Activated naive CD4-positive, alpha-beta T cell treated with anti-CD3 and anti-CD28 coated beads, Interleukin-2, amount 50 U/mL, for 24 hours (primary cell): ENCODE results near the gene METTL2A.
"Not testable (repeated sequence)": the region's sequence is repeated elsewhere in the genome, so short reads cannot be mapped to it uniquely, and the experiment has no call there.

Experiments used
- H3K27ac Mint-ChIP-seq: one replicate; pipeline ENCODE4 v1.8.0; 2021; ENCODE audit warnings: mild to moderate bottlenecking, mixed read lengths
- H3K27me3 Mint-ChIP-seq: one replicate; pipeline ENCODE4 v1.8.0; 2021; ENCODE audit warnings: mixed read lengths
- H3K36me3 Mint-ChIP-seq: one replicate; pipeline ENCODE4 v1.8.0; 2021; ENCODE audit warnings: mixed read lengths
- H3K4me1 Mint-ChIP-seq: one replicate; pipeline ENCODE4 v1.8.0; 2021; ENCODE audit warnings: mixed read lengths
- H3K4me3 Mint-ChIP-seq: one replicate; pipeline ENCODE4 v1.8.0; 2021; ENCODE audit warnings: mild to moderate bottlenecking, mixed read lengths
- H3K9me3 Mint-ChIP-seq: one replicate; pipeline ENCODE4 v1.8.0; 2021; ENCODE audit warnings: mixed read lengths

METTL2A gene

DNA sequence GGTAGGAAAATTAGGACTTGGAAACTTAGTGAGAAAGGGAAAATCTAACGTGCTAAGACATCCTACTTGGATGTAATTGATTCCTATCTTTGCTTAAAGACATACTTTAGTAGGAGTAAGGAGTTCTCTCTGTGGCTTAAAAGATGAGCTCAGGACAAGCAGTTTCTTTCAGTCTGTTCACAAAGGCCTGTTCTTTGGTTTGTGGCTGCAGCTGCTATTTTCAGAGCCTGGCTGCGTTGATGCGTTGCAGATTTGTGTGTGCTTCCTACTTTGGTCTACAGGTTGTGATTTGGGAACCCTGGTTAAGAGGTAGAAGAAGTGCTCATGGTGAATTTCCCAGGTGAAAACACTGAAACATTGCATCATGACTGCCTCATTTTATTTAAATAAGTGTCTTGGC, 30.4 kb downstream of the METTL2A start:
- not testable (repeated sequence) for H3K9me3 Mint-ChIP-seq, H3K4me3 Mint-ChIP-seq, H3K27ac Mint-ChIP-seq, H3K4me1 Mint-ChIP-seq, H3K27me3 Mint-ChIP-seq, H3K36me3 Mint-ChIP-seq

DNA sequence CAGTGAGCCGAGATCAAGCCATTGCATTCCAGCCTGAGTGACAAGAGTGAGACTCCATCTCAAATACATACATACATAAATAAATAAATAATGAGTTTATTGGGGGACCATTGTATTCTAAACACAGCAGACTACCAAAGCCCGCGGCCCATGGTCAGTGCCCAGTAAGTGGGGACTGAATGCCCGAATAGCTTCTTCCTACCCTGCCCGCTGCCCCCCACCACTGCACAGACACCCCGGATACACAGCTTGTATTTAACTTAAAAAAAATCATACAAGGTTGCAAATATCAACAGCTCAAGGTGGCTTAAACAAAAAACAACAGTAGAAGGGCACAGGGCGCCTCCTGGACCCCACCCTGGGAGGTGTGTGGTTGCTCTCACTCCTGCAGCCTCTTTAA, 32.3 kb downstream of the METTL2A start:
- Mint-ChIP-seq H3K27ac (no peak overlapping the region), H3K4me1 (peaks cover 9% of the 10 kb centered on the region), H3K9me3 (no peaks in the 10 kb centered on the region), H3K36me3 (peaks cover 5% of the 10 kb centered on the region), H3K27me3 (no peaks in the 10 kb centered on the region), H3K4me3 (no peak overlapping the region)

DNA sequence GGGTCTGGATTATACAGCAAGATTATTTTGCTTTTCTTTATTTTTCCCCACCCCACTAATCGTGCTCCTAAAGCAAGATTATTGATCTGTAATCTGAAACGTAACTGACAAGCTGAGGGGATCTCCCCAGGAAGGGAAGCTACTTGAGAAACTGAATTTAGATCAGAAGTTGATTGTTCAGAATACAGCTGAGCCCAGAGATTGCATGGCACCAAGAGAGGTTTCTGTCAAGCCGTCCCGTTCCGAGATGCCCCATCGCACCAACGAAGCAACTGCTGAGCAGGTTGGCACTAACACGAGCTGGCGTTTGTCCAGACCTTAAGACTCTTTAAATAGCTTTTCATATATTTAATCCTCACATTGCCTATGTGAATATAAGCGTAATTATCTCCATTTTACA, 34.8 kb downstream of the METTL2A start:
- not testable (repeated sequence) for H3K27ac Mint-ChIP-seq, H3K36me3 Mint-ChIP-seq, H3K27me3 Mint-ChIP-seq, H3K4me1 Mint-ChIP-seq, H3K9me3 Mint-ChIP-seq, H3K4me3 Mint-ChIP-seq

DNA sequence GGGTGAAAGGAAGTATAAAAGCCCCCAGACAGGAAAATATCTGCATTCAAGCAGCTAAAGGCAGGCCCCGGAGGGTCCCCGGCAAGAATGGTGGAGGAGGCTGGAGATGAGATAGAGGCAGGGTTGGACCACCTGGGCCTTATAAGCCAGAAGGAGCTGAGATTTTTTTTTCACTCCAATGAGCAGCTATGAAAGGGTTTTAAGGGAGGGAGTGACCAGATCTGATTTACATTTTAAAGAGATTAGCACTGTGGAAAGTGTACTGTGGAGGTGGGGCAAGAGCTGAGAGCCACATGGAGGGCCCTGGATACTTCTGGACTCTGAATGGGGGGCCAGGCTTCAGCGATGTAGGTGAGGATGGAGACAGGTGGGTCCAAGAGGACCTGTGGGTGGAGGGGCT, 40.7 kb downstream of the METTL2A start:
- not testable (repeated sequence) for H3K27ac Mint-ChIP-seq, H3K9me3 Mint-ChIP-seq, H3K4me3 Mint-ChIP-seq, H3K27me3 Mint-ChIP-seq, H3K4me1 Mint-ChIP-seq, H3K36me3 Mint-ChIP-seq

DNA sequence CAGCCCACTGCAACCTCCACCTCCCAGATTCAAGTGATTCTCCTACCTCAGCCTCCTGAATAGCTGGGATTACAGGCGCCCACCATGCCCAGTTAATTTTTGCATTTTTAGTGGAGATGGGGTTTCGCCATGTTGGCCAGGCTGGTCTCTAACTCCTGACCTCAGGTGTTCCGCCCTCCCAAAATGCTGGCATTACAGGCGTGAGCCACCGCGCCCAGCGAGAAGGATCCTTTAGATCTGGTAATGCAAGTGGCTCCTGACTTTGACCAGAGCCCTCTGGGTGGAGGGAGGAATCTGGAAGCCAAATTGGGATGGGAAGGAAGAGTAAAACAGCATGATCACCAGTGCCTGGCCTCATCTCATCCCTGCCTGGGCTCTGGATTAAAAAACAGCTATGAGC, 41.6 kb downstream of the METTL2A start:
- H3K9me3 Mint-ChIP-seq, H3K27me3 Mint-ChIP-seq, H3K36me3 Mint-ChIP-seq, H3K27ac Mint-ChIP-seq, H3K4me3 Mint-ChIP-seq, H3K4me1 Mint-ChIP-seq: not testable (repeated sequence)

DNA sequence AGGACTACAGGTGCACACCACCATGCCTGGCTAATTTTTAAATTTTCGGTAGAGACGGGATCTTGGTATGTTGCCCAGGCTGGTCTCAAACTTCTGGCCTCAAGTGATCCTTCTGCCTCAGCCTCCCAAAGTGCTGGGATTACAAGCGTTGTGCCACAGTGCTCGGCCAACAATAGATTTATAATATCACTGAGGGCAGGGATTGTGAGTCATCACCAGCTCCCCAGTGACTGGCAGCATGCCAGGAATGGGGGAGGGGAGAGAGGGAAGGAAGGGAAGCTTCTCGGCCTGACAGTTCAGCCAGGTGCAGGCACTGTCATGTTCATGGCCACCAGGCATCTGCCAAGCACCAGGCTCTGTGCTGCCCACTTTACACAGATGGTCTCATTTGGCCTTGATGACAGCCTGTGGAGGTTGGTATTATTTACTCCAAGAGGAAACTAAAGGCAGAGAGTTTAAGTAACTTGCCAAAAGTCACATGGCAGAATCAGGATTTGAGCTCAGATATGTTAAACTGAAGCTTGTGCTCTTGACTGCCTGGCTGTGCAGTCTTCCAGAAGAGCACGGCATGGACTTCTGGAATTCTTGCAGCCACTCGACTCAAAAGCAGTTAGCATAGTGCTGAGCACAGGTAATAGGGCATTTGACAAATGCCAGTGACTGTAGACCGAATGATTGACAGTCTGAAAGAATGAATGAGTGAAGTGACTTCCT, 47.1 kb downstream of the METTL2A start:
- not testable (repeated sequence) for H3K4me3 Mint-ChIP-seq, H3K36me3 Mint-ChIP-seq, H3K27ac Mint-ChIP-seq, H3K9me3 Mint-ChIP-seq, H3K27me3 Mint-ChIP-seq, H3K4me1 Mint-ChIP-seq

DNA sequence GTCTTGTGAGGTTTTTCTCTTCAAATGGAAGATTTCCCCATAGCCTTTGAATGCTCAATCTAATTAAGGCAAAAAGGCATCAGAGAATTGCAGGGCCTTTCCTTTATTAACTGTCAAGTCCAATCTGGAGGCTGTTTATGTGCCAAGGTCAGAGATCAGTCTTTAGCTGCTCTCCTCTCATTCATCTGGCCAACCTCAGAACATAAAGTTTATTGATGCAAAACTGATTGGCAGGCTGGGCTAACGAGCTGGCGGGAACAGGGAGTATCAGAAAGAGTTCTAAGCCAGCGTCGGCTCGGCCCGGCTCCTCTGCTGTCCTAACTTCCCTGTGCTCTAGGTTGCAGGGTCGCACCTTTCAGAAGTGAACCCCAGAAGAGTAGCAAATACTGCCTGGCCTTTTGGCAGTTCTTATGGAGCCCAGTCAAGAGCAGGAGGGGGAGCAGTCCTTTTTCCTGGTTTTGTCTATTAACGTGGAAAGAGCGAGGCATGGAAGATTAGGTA, 47.7 kb downstream of the METTL2A start:
- H3K4me1 Mint-ChIP-seq, H3K4me3 Mint-ChIP-seq, H3K27me3 Mint-ChIP-seq, H3K9me3 Mint-ChIP-seq, H3K36me3 Mint-ChIP-seq: not testable (repeated sequence)
- H3K27ac Mint-ChIP-seq: peak overlapping the region; percentile 2

DNA sequence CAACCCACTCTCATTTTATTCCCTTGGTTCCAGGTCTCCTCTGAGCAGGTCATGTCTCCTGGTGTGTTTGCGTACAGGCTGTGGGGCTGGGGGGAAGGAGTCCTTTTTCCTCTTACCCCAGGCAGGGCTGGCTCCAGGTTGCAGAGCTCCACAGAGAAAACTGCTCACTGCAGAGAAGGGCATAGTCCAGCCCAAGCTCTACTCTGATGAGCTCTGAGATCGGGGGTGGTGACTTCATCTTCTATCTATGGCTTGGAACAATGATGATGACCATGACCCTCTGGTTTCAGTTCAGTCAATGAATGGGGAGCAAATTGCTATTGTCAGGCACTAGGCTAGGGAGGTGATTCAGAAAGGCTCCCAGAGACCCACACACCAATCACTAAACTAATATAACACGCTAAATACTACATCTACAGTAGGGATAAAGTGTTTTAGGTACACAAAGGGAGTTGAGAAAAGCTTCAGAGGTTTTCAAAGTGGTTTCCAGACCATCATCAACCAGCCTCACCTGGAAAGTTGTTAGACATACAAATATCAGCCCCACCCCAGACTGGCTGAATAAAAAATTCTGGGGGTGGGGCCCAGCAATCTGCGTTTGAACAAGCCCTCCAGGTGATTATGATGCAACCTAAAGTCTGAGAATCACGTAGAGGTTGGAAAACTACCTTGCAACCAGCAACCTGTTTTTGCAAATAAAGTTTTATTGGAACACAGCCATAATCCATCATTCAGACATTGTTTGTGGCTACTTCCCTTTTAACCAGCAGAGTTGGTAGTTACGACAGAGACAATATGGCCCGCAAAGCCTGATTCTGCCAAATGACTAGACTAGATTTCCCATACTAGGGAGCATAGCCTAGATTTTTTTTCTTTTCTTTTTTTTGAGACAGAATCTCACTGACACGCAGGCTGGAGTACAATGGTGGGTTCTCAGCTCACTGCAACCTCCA, 49.6 kb downstream of the METTL2A start:
- H3K4me1 Mint-ChIP-seq: peaks cover 16% of the 10 kb centered on the region
- not testable (repeated sequence) for H3K27ac Mint-ChIP-seq, H3K27me3 Mint-ChIP-seq, H3K36me3 Mint-ChIP-seq, H3K4me3 Mint-ChIP-seq, H3K9me3 Mint-ChIP-seq

DNA sequence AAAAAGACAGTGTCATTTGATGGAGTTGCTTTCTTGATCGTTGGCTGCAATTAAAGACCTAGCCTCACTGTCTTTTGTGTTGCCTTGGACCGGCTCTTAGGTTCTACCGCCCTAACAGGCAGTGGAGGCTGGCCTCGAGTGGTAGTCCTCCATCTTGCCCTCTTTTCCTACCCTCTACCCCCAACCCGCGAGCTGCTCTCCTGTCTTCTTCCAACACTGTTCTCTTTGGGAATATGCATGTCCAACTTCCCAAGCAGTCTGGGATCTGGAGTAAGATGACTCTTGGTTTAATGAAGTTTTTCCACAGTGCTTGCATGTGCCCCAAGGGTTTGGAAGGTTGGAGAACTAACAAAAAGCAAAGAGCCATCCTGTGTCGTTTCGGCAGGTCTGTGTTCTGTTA, 53.4 kb downstream of the METTL2A start:
- Mint-ChIP-seq H3K4me1 (peaks cover 31% of the 10 kb centered on the region), H3K4me3 (peak overlapping the region; percentile 79), H3K27ac (peak overlapping the region; percentile 84)
- not testable (repeated sequence) for H3K27me3 Mint-ChIP-seq, H3K36me3 Mint-ChIP-seq, H3K9me3 Mint-ChIP-seq

DNA sequence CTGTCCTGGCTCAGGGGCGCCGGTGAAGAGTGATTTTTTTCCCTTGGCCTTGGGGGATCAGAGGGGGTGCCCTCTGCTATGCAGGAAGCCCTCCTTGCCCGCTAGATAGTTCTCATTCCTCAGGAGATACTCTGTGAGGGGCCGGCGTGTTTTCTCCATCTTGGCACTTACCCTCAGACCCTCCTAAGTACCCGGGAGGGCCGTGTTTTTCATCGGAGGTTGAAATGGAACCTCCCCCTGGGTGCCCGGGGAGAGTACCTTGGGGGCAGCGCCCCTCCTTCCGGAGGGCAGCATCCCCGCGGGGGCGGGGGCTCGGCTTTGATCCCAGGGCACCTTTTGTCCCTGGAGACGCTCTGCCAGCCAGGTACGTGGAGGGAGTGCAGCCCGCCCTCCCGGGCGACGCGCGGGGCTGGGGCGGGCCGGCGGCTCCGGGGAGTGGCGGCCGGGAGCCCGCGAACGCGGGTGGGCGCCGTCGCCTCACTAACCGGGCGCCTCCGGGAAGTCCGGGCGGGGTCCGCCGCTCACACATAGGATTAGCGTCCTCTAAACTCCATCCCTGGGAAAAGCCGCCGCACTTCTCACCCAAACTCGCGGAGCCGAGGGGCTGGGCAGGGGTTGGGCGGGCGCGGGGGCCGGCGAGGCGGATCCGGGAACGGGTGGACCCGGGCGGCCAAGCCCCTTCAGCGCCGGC, 54.2 kb downstream of the METTL2A start:
- H3K27ac Mint-ChIP-seq: peak overlapping the region; percentile 84
- H3K27me3 Mint-ChIP-seq, H3K36me3 Mint-ChIP-seq, H3K9me3 Mint-ChIP-seq: not testable (repeated sequence)
- H3K4me3 Mint-ChIP-seq: peak overlapping the region; percentile 79
- H3K4me1 Mint-ChIP-seq: peaks cover 39% of the 10 kb centered on the region

DNA sequence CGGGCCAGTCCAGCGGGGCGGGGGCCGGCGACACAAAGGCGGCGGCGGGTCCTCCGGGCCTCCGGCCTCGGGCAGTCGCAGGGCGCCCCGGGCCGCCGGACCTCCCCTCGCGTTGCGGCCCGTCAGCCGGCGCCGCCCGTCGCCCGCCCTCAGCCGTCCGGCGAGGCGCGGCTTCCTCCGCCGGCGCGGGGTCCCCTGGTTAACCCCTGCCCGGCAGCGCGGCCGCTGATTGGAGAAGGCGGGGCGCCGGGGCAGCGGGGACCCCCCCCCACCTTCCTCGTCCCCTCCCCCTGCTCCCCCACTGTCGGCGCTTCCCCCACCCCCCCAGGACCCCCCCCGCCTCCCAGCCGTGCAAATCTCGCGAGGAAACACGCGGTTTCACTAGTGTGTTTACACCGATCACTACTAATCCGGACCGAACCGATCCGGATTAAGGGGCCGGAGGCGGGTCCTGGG, 54.8 kb downstream of the METTL2A start, which contains the start of gene TLK2:
Gene TLK2 (plus strand): TSS at position 402 of the 456 bp plus-strand sequence. CDS start 2,301 bp downstream, outside the sequence.
- H3K4me3 Mint-ChIP-seq: peak within 1 kb of the TSS; percentile 93
- peak within 1 kb of the TSS; percentile 99 for H3K27ac Mint-ChIP-seq
- peaks cover 40% of the 10 kb centered on the region for H3K4me1 Mint-ChIP-seq
- H3K27me3 Mint-ChIP-seq: no peaks in the 10 kb centered on the region
- peaks cover 4% of the 10 kb centered on the region for H3K36me3 Mint-ChIP-seq
- no peaks in the 10 kb centered on the region for H3K9me3 Mint-ChIP-seq

DNA sequence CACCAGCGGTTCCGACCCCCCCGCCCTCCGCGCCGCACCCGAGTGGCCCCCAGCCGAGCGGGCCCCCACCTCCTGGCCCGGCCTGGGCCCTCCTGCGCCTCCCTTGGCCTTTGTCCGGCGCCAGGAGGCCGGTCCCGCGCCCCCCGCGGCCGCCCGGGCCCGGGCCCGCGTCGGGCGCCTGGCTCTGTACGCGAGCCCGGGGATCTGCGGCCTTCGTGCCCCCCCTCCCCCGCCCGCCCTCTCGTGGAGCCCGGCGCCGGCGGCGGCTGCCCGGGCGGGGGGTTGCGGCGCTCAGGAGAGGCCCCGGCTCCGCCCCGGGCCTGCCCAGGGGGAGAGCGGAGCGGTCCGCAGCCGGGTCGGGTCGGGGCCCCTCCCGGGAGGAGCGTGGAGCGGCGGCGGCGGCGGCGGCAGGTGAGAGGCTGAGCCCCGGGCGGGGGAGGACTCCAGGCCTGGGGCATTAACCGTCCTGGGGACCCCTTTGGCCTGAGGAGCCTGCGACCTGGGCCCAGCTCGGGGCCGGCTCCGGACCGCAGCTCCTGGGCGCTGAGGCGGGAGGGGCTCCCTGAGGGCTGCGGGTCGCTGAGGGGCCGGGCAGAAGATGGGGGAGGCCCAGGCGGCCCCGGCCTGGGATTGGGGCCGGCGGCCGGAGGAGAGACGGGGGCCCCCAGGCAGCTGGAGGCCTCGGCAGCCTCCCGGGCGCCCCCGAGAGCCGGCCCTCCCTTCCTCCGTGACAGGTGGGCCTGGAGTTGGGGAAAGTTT, 55.4 kb downstream of the METTL2A start:
- H3K9me3 Mint-ChIP-seq: not testable (repeated sequence)

DNA sequence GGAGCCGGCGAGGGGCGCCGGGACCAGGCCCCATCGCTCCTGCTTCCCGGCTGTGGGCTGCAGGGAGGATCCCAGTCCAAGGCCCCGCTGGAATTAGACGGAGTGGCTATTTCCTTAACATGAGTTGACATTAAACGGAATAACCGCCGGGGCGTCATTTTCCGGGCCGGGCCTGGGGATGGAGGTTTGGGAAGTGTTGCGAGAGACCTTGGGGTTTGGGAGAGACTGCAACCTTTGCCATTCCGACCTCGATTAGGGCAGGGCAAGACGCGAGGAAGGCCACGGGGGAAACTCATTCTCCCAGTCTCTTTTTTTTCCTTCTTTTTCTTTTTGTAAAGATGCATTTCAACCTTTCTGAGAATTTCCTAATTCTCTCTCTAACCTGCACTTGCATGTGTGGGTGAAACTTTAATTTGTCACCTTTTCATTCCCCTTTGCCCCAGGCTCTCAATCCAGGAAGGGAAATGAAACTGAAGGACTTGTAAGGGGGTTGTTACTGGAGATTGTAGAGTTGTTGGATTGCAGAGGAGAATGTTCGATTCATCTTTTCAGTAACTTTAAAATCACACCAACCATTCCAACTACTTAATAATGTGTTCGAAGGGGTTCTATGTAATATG, 56.1 kb downstream of the METTL2A start:
- peak overlapping the region; percentile 93 for H3K4me3 Mint-ChIP-seq
- H3K27me3 Mint-ChIP-seq, H3K36me3 Mint-ChIP-seq, H3K9me3 Mint-ChIP-seq: not testable (repeated sequence)
- peak overlapping the region; percentile 99 for H3K27ac Mint-ChIP-seq
- peaks cover 50% of the 10 kb centered on the region for H3K4me1 Mint-ChIP-seq

More for the DNA sequence above, 55.4 kb downstream of the METTL2A start:
- not testable (repeated sequence) for H3K27me3 Mint-ChIP-seq, H3K27ac Mint-ChIP-seq, H3K36me3 Mint-ChIP-seq
- Mint-ChIP-seq H3K4me1 (peaks cover 45% of the 10 kb centered on the region), H3K4me3 (peak overlapping the region; percentile 93)

DNA sequence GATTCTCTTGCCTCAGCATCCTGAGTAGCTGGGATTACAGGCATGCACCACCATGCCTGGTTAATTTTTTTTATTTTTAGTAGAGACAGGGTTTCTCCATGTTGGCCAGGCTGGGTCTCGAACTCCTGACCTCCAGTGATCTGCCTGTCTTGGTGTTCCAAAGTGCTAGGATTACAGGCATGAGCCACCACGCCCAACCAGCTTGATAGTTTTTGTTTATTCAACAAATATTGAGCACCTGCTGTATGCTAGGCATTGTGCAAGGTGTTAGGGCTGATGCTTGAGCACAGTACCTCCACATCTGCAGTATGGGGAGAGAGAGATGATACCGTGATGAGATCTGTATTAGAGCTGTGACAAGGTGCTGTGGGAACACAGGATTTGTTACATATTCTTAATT, 58.9 kb downstream of the METTL2A start:
- not testable (repeated sequence) for H3K4me3 Mint-ChIP-seq, H3K27me3 Mint-ChIP-seq, H3K9me3 Mint-ChIP-seq, H3K27ac Mint-ChIP-seq, H3K36me3 Mint-ChIP-seq
- H3K4me1 Mint-ChIP-seq: peaks cover 68% of the 10 kb centered on the region

DNA sequence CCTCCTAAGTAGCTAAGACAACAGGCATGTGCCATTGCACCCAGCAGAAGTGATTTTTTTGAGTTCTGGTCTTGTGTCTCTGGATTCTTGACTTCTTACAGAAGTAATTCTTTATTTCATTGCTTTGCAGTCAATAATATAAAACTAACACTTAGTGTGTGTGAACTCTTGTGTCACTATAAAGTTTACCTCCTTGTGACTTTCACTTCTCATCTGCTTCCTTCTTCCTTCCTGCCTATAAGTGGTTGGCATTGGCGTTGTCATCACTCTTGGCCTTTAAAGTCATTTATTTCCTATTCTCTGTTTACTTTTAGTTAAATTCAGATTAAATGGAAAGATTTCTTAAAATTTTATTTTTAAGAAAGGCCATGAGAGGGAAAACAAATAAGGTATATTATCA, 67.3 kb downstream of the METTL2A start:
- H3K27me3 Mint-ChIP-seq, H3K4me3 Mint-ChIP-seq, H3K27ac Mint-ChIP-seq, H3K9me3 Mint-ChIP-seq, H3K36me3 Mint-ChIP-seq: not testable (repeated sequence)
- H3K4me1 Mint-ChIP-seq: peaks cover 54% of the 10 kb centered on the region
